ENCODE measurements around the gene AMH.
A peak's percentile ranks its signal among the peaks of the same experiment; 100 is the strongest.

AMH gene

DNA sequence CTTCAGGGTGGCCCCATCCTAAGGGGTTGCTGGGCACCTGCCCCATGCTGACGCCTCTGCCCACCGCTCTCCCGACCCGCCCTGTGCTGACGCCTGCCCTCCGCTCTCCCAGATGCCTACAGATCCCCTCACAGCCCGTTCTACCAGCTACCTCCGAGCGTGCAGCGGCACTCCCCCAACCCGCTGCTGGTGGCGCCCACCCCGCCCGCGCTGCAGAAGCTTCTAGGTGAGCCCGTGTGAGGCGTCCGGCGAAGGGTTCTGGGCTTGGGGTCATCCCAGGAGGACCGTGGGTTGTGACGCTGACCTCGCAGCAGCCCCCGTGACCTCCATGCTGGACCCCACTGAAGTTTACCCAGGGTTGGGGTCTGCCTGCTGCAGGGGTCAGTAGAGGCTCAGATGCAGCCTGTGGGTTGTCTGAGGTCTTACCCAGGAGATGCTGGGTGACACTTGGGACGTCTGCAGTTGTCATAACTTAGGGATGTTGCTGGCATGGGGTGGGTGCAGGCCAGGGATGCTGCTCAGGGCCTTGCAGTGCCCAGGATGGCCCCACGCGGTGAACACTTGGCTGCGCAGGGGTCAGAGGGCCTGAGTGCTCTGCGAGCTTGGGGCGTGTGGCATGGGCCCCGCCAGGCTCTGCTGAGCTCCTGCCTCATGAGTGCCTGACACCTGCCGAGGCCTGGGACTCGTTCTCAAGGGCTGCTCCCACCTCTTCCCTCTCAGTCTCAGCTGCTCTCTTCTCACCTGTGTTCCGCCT, 38.0 kb upstream of the AMH start:
- TF ChIP-seq, protein P1, sequence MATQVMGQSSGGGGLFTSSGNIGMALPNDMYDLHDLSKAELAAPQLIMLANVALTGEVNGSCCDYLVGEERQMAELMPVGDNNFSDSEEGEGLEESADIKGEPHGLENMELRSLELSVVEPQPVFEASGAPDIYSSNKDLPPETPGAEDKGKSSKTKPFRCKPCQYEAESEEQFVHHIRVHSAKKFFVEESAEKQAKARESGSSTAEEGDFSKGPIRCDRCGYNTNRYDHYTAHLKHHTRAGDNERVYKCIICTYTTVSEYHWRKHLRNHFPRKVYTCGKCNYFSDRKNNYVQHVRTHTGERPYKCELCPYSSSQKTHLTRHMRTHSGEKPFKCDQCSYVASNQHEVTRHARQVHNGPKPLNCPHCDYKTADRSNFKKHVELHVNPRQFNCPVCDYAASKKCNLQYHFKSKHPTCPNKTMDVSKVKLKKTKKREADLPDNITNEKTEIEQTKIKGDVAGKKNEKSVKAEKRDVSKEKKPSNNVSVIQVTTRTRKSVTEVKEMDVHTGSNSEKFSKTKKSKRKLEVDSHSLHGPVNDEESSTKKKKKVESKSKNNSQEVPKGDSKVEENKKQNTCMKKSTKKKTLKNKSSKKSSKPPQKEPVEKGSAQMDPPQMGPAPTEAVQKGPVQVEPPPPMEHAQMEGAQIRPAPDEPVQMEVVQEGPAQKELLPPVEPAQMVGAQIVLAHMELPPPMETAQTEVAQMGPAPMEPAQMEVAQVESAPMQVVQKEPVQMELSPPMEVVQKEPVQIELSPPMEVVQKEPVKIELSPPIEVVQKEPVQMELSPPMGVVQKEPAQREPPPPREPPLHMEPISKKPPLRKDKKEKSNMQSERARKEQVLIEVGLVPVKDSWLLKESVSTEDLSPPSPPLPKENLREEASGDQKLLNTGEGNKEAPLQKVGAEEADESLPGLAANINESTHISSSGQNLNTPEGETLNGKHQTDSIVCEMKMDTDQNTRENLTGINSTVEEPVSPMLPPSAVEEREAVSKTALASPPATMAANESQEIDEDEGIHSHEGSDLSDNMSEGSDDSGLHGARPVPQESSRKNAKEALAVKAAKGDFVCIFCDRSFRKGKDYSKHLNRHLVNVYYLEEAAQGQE (IDR thresholded peaks at IDR 0.05; ENCODE audit: insufficient read depth in 1 of 2, low read depth in 2 of 2, low read length in 2 of 2), result no peak
- no peak for TF ChIP-seq FOXP2 (optimal IDR thresholded peaks at IDR 0.05; ENCODE audit: borderline replicate concordance, extremely low read depth, extremely low read length, insufficient read depth)
- no peak for TF ChIP-seq TAF1 (IDR thresholded peaks at IDR 0.05; ENCODE audit: borderline replicate concordance, insufficient read depth, low read length)
- TF ChIP-seq POLR2AphosphoS5 (IDR thresholded peaks at IDR 0.05; ENCODE audit: low read depth, low read length), result no peak
- TF ChIP-seq SIN3A (IDR thresholded peaks at IDR 0.05; ENCODE audit: borderline replicate concordance, insufficient read depth, low read length), result no peak

DNA sequence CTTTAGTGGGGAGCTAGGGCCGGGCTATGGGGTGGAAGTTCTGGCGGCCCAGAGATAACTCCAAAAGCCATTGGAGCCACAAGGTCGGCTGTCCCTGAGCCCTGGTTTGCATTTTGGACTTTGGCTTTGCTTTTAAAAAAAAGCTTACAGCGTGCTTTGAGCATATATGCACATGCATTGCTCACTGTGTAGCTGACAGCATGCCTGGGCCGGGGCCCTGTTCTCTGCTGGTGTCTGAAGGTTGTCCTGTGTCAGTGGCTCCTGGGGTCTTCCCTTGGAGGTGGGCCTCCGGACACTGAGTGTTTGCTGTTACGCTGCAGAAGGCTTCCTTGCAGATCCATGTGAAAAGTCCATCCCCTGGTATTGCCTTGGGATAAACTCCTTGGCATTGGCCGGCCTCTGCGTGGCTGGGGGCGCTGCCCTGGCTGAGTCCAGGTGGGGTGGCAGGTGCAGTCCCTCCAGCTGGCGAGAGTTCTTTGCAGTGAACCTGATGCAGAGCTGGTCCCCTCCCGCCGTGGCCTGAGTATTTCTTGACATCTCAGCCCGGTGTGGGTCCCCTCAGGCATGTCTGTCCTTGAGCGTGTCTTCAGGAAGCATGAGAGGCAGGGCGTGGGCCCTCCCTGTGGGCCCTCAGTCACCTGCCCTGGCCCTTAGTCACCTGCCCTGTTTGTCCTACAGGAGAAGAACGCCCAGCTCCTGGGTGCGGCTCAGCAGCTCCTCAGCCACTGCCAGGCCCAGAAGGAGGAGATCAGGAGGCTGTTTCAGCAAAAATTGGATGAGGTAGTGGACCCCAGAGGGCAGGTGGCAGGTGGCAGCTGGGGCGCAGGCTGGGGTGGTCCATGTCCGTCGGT, 36.0 kb upstream of the AMH start:
- no peak for TF ChIP-seq SIN3A (IDR thresholded peaks at IDR 0.05; ENCODE audit: borderline replicate concordance, insufficient read depth, low read length)
- no peak for TF ChIP-seq TAF1 (IDR thresholded peaks at IDR 0.05; ENCODE audit: borderline replicate concordance, insufficient read depth, low read length)
- no peak for TF ChIP-seq FOXP2 (optimal IDR thresholded peaks at IDR 0.05; ENCODE audit: borderline replicate concordance, extremely low read depth, extremely low read length, insufficient read depth)
- TF ChIP-seq, protein P1 (IDR thresholded peaks at IDR 0.05; ENCODE audit: insufficient read depth in 1 of 2, low read depth in 2 of 2, low read length in 2 of 2), result no peak
- TF ChIP-seq POLR2AphosphoS5 (IDR thresholded peaks at IDR 0.05; ENCODE audit: low read depth, low read length), result no peak

DNA sequence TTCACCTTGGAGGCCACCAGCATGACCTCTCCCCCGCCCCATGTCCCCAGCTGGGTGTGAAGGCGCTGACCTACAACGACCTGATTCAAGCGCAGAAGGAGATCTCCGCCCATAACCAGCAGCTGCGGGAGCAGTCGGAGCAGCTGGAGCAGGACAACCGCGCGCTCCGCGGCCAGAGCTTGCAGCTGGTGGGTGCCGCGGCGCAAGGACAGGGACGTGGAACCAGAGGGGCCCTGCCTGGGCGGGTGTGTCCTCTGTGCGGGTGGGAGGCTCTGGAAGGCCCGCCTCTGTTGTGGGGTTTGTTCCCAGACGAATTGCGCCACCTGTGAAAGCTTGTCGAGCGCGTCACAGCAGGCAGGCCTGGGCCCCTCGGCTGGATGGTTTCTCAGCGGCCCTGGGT, 35.3 kb upstream of the AMH start:
- no peak for TF ChIP-seq TAF1 (IDR thresholded peaks at IDR 0.05; ENCODE audit: borderline replicate concordance, insufficient read depth, low read length)
- TF ChIP-seq, protein P1 (IDR thresholded peaks at IDR 0.05; ENCODE audit: insufficient read depth in 1 of 2, low read depth in 2 of 2, low read length in 2 of 2), result no peak
- TF ChIP-seq SIN3A (IDR thresholded peaks at IDR 0.05; ENCODE audit: borderline replicate concordance, insufficient read depth, low read length), result no peak
- no peak for TF ChIP-seq POLR2AphosphoS5 (IDR thresholded peaks at IDR 0.05; ENCODE audit: low read depth, low read length)
- TF ChIP-seq FOXP2 (optimal IDR thresholded peaks at IDR 0.05; ENCODE audit: borderline replicate concordance, extremely low read depth, extremely low read length, insufficient read depth), result no peak

DNA sequence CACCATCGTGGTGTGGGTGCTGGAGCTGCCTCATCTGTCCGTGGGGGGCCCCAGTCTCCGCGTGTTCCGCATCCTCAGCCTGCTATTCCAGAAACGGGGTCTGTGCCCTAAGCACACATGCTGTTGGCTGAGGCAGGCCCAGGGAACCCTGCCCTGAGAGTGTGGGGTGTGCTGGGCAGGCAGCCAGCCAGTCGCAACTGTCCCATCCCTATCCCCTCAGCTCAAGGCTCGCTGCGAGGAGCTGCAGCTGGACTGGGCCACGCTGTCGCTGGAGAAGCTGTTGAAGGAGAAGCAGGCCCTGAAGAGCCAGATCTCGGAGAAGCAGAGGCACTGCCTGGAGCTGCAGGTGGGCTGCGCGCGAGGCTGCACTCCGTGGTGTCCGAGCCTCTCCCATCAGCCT, 34.9 kb upstream of the AMH start:
- TF ChIP-seq FOXP2 (optimal IDR thresholded peaks at IDR 0.05; ENCODE audit: borderline replicate concordance, extremely low read depth, extremely low read length, insufficient read depth) (peak; percentile 14), SIN3A (IDR thresholded peaks at IDR 0.05; ENCODE audit: borderline replicate concordance, insufficient read depth, low read length) (no peak)

GRCh38 chr19:2215281-2215751, 33.8 kb upstream of the AMH start:
- TF ChIP-seq FOXP2 (optimal IDR thresholded peaks at IDR 0.05; ENCODE audit: borderline replicate concordance, extremely low read depth, extremely low read length, insufficient read depth) (no peak), POLR2AphosphoS5 (IDR thresholded peaks at IDR 0.05; ENCODE audit: low read depth, low read length) (0 out of 2 replicates have a peak, but pooled peaks have one; percentile 10), TAF1 (IDR thresholded peaks at IDR 0.05; ENCODE audit: borderline replicate concordance, insufficient read depth, low read length) (no peak), SIN3A (IDR thresholded peaks at IDR 0.05; ENCODE audit: borderline replicate concordance, insufficient read depth, low read length) (no peak)
- TF ChIP-seq, protein P1 (IDR thresholded peaks at IDR 0.05; ENCODE audit: insufficient read depth in 1 of 2, low read depth in 2 of 2, low read length in 2 of 2), result no peak
